ENCODE data around the gene BPTF. TPM values are rescaled to one million over a fixed set of nuclear protein-coding genes. Genes with fewer than 3 reads are reported as not detected.

BPTF gene
- total and polyA plus RNA-seq, 2 of the 13 experiments (the other 11 are each of a cell fraction or from before 2014, with no cell fraction given) = 43.5 to 66.1 TPM

DNA sequence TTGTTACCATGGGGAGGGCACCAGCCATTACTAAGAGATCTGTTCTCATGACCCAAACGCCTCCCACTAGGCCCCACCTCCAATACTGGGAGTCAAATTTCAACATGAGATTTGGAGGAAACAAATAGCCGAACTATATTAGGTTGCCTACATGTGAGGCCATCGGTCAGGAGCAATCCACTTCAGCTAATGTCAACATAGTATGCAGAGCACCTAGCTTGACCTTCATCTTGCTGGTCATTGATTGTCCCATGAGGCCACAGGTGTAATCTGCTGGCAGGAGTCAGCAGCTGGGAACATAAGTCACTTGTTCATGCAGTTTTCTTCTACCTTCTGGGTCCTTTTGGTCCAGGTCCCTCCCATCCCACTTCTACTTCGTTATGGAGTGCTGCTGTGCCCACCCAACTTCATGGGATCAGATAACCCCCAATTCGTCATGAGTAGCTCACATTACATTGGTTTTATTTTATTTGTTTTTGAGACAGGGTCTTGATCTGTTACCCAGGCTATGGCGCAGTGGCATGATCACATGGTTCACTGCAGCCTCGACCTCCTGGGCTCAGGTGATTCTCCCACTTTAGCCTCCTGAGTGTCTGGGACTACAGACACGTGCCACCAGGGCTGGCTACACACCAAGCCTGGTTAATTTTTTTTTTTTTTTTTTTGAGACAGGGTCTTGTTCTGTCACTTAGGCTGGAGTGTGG is 204.4 kb downstream of the BPTF start (continued):
- TF ChIP-seq, protein P1, sequence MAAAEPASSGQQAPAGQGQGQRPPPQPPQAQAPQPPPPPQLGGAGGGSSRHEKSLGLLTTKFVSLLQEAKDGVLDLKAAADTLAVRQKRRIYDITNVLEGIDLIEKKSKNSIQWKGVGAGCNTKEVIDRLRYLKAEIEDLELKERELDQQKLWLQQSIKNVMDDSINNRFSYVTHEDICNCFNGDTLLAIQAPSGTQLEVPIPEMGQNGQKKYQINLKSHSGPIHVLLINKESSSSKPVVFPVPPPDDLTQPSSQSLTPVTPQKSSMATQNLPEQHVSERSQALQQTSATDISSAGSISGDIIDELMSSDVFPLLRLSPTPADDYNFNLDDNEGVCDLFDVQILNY (CRISPR knock-in tag; conservative IDR thresholded peaks at IDR 0.05) = no peak
- no peak for TF ChIP-seq STAG1 (CRISPR knock-in tag; IDR thresholded peaks at IDR 0.05)
- 0 out of 2 replicates have a peak, but pooled peaks have one; percentile 46 for TF ChIP-seq ZSCAN29 (CRISPR knock-in tag; conservative IDR thresholded peaks at IDR 0.05)
- no peak for TF ChIP-seq ZNF549 (CRISPR knock-in tag; IDR thresholded peaks at IDR 0.05)
- peak; percentile 94 for TF ChIP-seq GATAD2A (CRISPR knock-in tag; IDR thresholded peaks at IDR 0.05)
- TF ChIP-seq CREB1 (IDR thresholded peaks at IDR 0.05) = 0 out of 2 replicates have a peak, but pooled peaks have one; percentile 31
- peak; percentile 46; the same call in 1 of the 2 replicates for TF ChIP-seq CREB1 (CRISPR knock-in tag; IDR thresholded peaks at IDR 0.05)
- peak; percentile 77 for TF ChIP-seq KDM6A (CRISPR knock-in tag; IDR thresholded peaks at IDR 0.05; ENCODE audit: low read depth)
- peak; percentile 34; the same call in 1 of the 2 replicates for TF ChIP-seq LCORL (IDR thresholded peaks at IDR 0.05)
- peak; percentile 97 for TF ChIP-seq LCORL (CRISPR knock-in tag; IDR thresholded peaks at IDR 0.05)
- TF ChIP-seq, protein P2, sequence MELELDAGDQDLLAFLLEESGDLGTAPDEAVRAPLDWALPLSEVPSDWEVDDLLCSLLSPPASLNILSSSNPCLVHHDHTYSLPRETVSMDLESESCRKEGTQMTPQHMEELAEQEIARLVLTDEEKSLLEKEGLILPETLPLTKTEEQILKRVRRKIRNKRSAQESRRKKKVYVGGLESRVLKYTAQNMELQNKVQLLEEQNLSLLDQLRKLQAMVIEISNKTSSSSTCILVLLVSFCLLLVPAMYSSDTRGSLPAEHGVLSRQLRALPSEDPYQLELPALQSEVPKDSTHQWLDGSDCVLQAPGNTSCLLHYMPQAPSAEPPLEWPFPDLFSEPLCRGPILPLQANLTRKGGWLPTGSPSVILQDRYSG (CRISPR knock-in tag; IDR thresholded peaks at IDR 0.05) = no peak
- TF ChIP-seq TARDBP (CRISPR knock-in tag; IDR thresholded peaks at IDR 0.05) = peak; percentile 94
- TF ChIP-seq ZNF225 (CRISPR knock-in tag; IDR thresholded peaks at IDR 0.05) = no peak
- TF ChIP-seq RFX1 (IDR thresholded peaks at IDR 0.05) = peak; percentile 50; the same call in 1 of the 2 replicates
- peak; percentile 18; the same call in 1 of the 2 replicates for TF ChIP-seq YEATS4 (CRISPR knock-in tag; IDR thresholded peaks at IDR 0.05; ENCODE audit: borderline replicate concordance)
- TF ChIP-seq FOXK1 (CRISPR knock-in tag; IDR thresholded peaks at IDR 0.05; ENCODE audit: borderline replicate concordance, low read depth) = peak; percentile 48; the same call in 1 of the 2 replicates
- TF ChIP-seq ATM (IDR thresholded peaks at IDR 0.05; ENCODE audit: borderline replicate concordance) = no peak
- TF ChIP-seq BORCS8-MEF2B (CRISPR knock-in tag; IDR thresholded peaks at IDR 0.05) = peak; percentile 66; the same call in 1 of the 2 replicates
- peak; percentile 87; the same call in 1 of the 2 replicates for TF ChIP-seq MIER3 (CRISPR knock-in tag; IDR thresholded peaks at IDR 0.05; ENCODE audit: borderline replicate concordance)
- TF ChIP-seq, protein P3, sequence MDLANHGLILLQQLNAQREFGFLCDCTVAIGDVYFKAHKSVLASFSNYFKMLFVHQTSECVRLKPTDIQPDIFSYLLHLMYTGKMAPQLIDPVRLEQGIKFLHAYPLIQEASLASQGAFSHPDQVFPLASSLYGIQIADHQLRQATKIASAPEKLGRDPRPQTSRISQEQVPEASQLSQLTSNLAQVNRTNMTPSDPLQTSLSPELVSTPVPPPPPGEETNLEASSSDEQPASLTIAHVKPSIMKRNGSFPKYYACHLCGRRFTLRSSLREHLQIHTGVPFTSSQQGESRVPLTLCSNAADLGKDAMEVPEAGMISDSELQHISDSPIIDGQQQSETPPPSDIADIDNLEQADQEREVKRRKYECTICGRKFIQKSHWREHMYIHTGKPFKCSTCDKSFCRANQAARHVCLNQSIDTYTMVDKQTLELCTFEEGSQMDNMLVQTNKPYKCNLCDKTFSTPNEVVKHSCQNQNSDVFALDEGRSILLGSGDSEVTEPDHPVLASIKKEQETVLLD (CRISPR knock-in tag; IDR thresholded peaks at IDR 0.05; ENCODE audit: low read depth) = no peak
- TF ChIP-seq ZNF143 (CRISPR knock-in tag; IDR thresholded peaks at IDR 0.05) = peak; percentile 77
- TF ChIP-seq, protein P4, sequence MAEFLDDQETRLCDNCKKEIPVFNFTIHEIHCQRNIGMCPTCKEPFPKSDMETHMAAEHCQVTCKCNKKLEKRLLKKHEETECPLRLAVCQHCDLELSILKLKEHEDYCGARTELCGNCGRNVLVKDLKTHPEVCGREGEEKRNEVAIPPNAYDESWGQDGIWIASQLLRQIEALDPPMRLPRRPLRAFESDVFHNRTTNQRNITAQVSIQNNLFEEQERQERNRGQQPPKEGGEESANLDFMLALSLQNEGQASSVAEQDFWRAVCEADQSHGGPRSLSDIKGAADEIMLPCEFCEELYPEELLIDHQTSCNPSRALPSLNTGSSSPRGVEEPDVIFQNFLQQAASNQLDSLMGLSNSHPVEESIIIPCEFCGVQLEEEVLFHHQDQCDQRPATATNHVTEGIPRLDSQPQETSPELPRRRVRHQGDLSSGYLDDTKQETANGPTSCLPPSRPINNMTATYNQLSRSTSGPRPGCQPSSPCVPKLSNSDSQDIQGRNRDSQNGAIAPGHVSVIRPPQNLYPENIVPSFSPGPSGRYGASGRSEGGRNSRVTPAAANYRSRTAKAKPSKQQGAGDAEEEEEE (CRISPR knock-in tag; IDR thresholded peaks at IDR 0.05; ENCODE audit: borderline replicate concordance) = no peak
- no peak for TF ChIP-seq ZNF790 (CRISPR knock-in tag; IDR thresholded peaks at IDR 0.05; ENCODE audit: borderline replicate concordance)
- no peak for TF ChIP-seq KDM5A (IDR thresholded peaks at IDR 0.05; ENCODE audit: borderline replicate concordance, low read length)
- peak; percentile 33; the same call in 1 of the 2 replicates for TF ChIP-seq POLR2G (IDR thresholded peaks at IDR 0.05; ENCODE audit: low read depth, low read length)
- TF ChIP-seq, protein P5, sequence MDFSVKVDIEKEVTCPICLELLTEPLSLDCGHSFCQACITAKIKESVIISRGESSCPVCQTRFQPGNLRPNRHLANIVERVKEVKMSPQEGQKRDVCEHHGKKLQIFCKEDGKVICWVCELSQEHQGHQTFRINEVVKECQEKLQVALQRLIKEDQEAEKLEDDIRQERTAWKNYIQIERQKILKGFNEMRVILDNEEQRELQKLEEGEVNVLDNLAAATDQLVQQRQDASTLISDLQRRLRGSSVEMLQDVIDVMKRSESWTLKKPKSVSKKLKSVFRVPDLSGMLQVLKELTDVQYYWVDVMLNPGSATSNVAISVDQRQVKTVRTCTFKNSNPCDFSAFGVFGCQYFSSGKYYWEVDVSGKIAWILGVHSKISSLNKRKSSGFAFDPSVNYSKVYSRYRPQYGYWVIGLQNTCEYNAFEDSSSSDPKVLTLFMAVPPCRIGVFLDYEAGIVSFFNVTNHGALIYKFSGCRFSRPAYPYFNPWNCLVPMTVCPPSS (IDR thresholded peaks at IDR 0.05) = no peak

Data from HepG2 (cell line).